Suprapubic skin (tissue), 4 donors: ENCODE data around the gene VIT.

Source experiments
- EP300 ChIP-seq: sonication (generic); formaldehyde crosslinking; IDR thresholded peaks from one replicate; pipeline ENCODE4 v1.6.1; 2017; ENCODE audit warnings: antibody characterized with exemption
- POLR2A ChIP-seq, 2 donors: fragments of 450-650 bp; IDR thresholded peaks; one replicate each; pipeline ENCODE4 v1.6.1; 2017; ENCODE audit warnings: antibody characterized with exemption in 2 of 2, mild to moderate bottlenecking in 2 of 2, moderate library complexity in 2 of 2
- POLR2AphosphoS5 ChIP-seq, 3 donors: sonication (generic); formaldehyde crosslinking; IDR thresholded peaks; one replicate each; pipeline ENCODE4 v1.6.1; 2017; ENCODE audit warnings: antibody characterized with exemption in 3 of 3
- TF ChIP-seq, protein P1 (sequence below), 2 donors: fragments of 200-600 bp in 1 of 2; fragments of 450-650 bp in 1 of 2; sonication (generic) in 1 of 2; IDR thresholded peaks; one replicate each; pipeline ENCODE4 v1.5.1; 2016 to 2019; ENCODE audit warnings: antibody characterized with exemption in 2 of 2, mild to moderate bottlenecking in 1 of 2, moderate library complexity in 1 of 2

DNA sequence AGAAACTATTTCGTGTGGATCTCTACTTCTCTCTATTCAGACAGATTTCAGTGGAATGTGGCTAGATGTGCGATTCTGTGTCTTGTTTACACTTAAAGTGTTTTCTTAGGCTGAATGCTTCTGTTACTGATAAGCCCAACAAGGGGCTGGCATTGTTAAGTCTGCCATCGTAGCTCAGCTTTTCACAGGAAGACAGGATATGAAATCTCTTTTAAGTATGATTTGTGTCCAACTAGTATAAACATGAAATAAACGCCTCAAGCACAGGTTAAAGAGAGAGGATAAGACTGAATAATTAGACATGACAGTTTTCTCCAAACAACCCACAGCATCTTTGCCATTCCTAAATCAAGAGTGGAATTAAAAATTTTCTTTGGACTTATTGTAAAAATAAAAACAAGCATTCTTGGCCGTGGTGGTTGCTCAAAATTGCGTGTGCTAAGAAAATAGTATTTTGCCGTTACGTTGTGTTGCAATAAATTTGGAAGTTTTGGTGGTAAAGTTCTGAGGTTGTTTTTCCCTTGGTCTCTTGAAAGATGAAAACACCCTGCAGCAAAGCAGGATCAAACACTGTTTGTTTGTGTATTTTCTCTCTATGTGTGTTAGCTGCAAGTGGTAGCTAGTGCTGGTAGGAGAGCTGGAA is 1.0 kb downstream of the VIT start:
- TF ChIP-seq, protein P1, sequence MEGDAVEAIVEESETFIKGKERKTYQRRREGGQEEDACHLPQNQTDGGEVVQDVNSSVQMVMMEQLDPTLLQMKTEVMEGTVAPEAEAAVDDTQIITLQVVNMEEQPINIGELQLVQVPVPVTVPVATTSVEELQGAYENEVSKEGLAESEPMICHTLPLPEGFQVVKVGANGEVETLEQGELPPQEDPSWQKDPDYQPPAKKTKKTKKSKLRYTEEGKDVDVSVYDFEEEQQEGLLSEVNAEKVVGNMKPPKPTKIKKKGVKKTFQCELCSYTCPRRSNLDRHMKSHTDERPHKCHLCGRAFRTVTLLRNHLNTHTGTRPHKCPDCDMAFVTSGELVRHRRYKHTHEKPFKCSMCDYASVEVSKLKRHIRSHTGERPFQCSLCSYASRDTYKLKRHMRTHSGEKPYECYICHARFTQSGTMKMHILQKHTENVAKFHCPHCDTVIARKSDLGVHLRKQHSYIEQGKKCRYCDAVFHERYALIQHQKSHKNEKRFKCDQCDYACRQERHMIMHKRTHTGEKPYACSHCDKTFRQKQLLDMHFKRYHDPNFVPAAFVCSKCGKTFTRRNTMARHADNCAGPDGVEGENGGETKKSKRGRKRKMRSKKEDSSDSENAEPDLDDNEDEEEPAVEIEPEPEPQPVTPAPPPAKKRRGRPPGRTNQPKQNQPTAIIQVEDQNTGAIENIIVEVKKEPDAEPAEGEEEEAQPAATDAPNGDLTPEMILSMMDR (IDR thresholded peaks at IDR 0.05), result no peak
- no peak for TF ChIP-seq POLR2AphosphoS5 (IDR thresholded peaks at IDR 0.05)
- no peak for TF ChIP-seq POLR2A (IDR thresholded peaks at IDR 0.05)
- no peak for TF ChIP-seq EP300
